Nephron progenitor cell (in vitro differentiated cells): Measurements from ENCODE around the gene BCL2L1.

Experiments
- DNase-seq: peaks from one replicate; pipeline ENCODE4 v3.0.0; 2021
- H3K27ac Mint-ChIP-seq: 2 replicates; pipeline ENCODE4 v1.8.0; 2021; ENCODE audit warnings: mild to moderate bottlenecking, moderate library complexity, mixed read lengths
- H3K27me3 Mint-ChIP-seq: 2 replicates; pipeline ENCODE4 v1.8.0; 2021; ENCODE audit warnings: mild to moderate bottlenecking, low read depth, mixed read lengths; ENCODE audit not compliant: poor library complexity
- H3K36me3 Mint-ChIP-seq: 2 replicates; pipeline ENCODE4 v1.8.0; 2021; ENCODE audit warnings: low read depth, mixed read lengths
- H3K4me1 Mint-ChIP-seq: 2 replicates; pipeline ENCODE4 v1.8.0; 2021; ENCODE audit warnings: mixed read lengths
- H3K4me3 Mint-ChIP-seq: 2 replicates; pipeline ENCODE4 v1.8.0; 2021; ENCODE audit warnings: mild to moderate bottlenecking, moderate library complexity, mixed read lengths
- H3K9me3 Mint-ChIP-seq: 2 replicates; pipeline ENCODE4 v1.8.0; 2021; ENCODE audit warnings: mild to moderate bottlenecking, moderate library complexity, mixed read lengths
- CTCF ChIP-seq: fragments of 200-600 bp; sonication (generic); IDR thresholded peaks from 2 replicates; pipeline ENCODE4 v1.5.0; 2021; ENCODE audit warnings: antibody characterized with exemption

The BCL2L1 gene

DNA sequence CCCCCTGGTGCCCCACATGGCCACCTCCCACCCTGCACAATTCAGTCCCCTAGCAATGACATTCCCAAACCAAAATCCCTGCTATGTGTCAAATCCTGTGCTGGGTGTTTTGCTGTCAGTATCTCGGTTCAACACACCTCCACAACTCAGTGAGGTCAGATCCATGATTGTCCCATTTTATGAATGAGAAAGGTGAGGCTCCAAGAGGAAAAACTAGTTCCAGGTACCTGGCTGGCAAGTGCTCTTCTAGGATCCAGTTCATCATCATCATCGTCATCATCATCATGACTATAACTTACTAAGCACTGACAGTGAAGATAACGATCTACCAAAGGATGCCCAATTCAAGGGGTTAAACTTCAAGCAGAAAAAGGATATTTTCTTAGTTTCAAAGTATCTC, 102.4 kb downstream of the BCL2L1 start:
- Mint-ChIP-seq H3K36me3 (no peaks in the 10 kb centered on the region), H3K9me3 (peaks cover 4% of the 10 kb centered on the region), H3K4me3 (no peak overlapping the region), H3K27me3 (peaks cover 13% of the 10 kb centered on the region), H3K27ac (no peak overlapping the region), H3K4me1 (peaks cover 5% of the 10 kb centered on the region)
- no peak for DNase-seq
- TF ChIP-seq CTCF = no peak

GRCh38 chr20:31617432-31618104, 105.1 kb downstream of the BCL2L1 start:
- Mint-ChIP-seq H3K27ac (no peak overlapping the region), H3K27me3 (peaks cover 22% of the 10 kb centered on the region), H3K9me3 (peaks cover 4% of the 10 kb centered on the region), H3K4me1 (peaks cover 5% of the 10 kb centered on the region), H3K4me3 (no peak overlapping the region), H3K36me3 (no peaks in the 10 kb centered on the region)
- DNase-seq = no peak
- TF ChIP-seq CTCF = no peak

DNA sequence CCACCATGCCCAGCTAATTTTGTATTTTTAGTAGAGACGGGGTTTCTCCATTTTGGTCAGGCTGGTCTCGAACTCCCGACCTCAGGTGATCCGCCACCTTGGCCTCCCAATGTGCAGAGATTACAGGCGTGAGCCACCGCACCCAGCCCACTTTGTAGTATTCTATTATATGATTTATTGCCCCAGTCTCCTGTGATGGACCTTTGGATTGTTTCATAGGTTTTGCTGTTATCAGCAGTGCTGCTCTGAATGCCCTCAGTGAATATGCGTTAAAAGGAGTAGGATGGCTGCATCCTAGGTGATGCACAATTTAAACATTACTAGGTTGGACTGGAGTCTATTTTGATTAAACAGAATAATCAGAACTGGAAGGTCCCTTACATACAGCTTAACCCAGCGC, 107.3 kb downstream of the BCL2L1 start:
- H3K4me1 Mint-ChIP-seq = peaks cover 5% of the 10 kb centered on the region
- TF ChIP-seq CTCF = no peak
- H3K27me3 Mint-ChIP-seq = peaks cover 22% of the 10 kb centered on the region
- H3K36me3 Mint-ChIP-seq = no peaks in the 10 kb centered on the region
- DNase-seq = no peak
- peaks cover 4% of the 10 kb centered on the region for H3K9me3 Mint-ChIP-seq
- no peak overlapping the region for H3K27ac Mint-ChIP-seq
- no peak overlapping the region for H3K4me3 Mint-ChIP-seq
